ENCODE measurements around the gene RNF135.

DNA sequence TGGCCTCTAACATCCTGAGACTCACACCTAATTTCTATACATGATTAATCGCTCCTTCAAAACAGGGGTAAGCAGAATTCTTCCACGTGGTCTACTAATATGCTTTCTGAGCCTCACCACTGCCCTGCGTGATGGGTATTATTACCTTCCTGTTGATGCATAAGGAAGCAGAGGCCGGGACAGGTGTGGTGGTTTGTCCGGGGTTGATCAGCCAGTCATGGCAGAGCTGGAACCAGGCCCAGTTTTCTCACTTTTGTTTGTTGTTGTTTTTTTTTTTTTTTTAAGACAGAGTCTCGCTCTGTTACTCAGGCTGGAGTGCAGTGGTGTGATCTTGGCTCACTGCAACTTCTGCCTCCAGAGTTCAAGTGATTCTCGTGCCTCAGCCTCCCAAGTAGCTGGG is 31.2 kb downstream of the RNF135 start:
- TF ChIP-seq, protein P1, sequence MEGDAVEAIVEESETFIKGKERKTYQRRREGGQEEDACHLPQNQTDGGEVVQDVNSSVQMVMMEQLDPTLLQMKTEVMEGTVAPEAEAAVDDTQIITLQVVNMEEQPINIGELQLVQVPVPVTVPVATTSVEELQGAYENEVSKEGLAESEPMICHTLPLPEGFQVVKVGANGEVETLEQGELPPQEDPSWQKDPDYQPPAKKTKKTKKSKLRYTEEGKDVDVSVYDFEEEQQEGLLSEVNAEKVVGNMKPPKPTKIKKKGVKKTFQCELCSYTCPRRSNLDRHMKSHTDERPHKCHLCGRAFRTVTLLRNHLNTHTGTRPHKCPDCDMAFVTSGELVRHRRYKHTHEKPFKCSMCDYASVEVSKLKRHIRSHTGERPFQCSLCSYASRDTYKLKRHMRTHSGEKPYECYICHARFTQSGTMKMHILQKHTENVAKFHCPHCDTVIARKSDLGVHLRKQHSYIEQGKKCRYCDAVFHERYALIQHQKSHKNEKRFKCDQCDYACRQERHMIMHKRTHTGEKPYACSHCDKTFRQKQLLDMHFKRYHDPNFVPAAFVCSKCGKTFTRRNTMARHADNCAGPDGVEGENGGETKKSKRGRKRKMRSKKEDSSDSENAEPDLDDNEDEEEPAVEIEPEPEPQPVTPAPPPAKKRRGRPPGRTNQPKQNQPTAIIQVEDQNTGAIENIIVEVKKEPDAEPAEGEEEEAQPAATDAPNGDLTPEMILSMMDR (IDR thresholded peaks at IDR 0.05), result no peak
- TF ChIP-seq EZH2phosphoT487 (IDR thresholded peaks at IDR 0.05) (no peak), EZH2 (IDR thresholded peaks at IDR 0.05) (no peak)

All from neural progenitor cell (in vitro differentiated cells).